NCI-H446 (cell line): ENCODE data around the gene TOR1A.
A peak's percentile ranks its signal among the peaks of the same experiment; 100 is the strongest.

Experiments
- DNase-seq, 2 experiments: peaks; one replicate each; lab custom pipeline; 2025; lab: John Stamatoyannopoulos, UW

TOR1A gene

GRCh38 chr9:129823935-129824601 lies at the start of gene TOR1A:
Gene TOR1A, minus strand, starts transcription at chr9:129824136. Its CDS starts 51 bp downstream, at chr9:129824085.
- peak; percentile 60 to 91 for DNase-seq

GRCh38 chr9:129871046-129871445 lies 47.1 kb upstream of the TOR1A start:
- no peak for DNase-seq

- no peak for DNase-seq
These were observed 45.9 kb upstream of the TOR1A start for GRCh38 chr9:129869585-129870501.

- no peak for DNase-seq
These were observed 45.0 kb upstream of the TOR1A start for GRCh38 chr9:129868872-129869486.

GRCh38 chr9:129868023-129868871 lies 44.3 kb upstream of the TOR1A start:
- no peak for DNase-seq

GRCh38 chr9:129867136-129868022 lies 43.4 kb upstream of the TOR1A start:
- no peak for DNase-seq

- DNase-seq, result no peak
These were observed 42.6 kb upstream of the TOR1A start for GRCh38 chr9:129866394-129867135.

- no peak for DNase-seq
These were observed 41.9 kb upstream of the TOR1A start for GRCh38 chr9:129865668-129866320.

- DNase-seq, result no peak
These were observed 41.2 kb upstream of the TOR1A start for GRCh38 chr9:129864991-129865647.

GRCh38 chr9:129863059-129863690 lies 39.2 kb upstream of the TOR1A start:
- no peak for DNase-seq

GRCh38 chr9:129861447-129861827 lies 37.5 kb upstream of the TOR1A start:
- DNase-seq, result no peak

GRCh38 chr9:129860653-129861446 lies 36.9 kb upstream of the TOR1A start:
- no peak for DNase-seq

GRCh38 chr9:129858167-129858962 lies 34.4 kb upstream of the TOR1A start:
- DNase-seq, result no peak

- DNase-seq, result no peak
These were observed 33.3 kb upstream of the TOR1A start for GRCh38 chr9:129857207-129857606.

- DNase-seq, result no peak
These were observed 30.7 kb upstream of the TOR1A start for GRCh38 chr9:129854588-129855110.

GRCh38 chr9:129853614-129854013 lies 29.7 kb upstream of the TOR1A start:
- DNase-seq, result no peak

- no peak for DNase-seq
These were observed 28.6 kb upstream of the TOR1A start for GRCh38 chr9:129852579-129852978.
